CD4-positive, alpha-beta memory T cell (primary cell): ENCODE data around the gene APOA5. TPM values are rescaled to one million over a fixed set of nuclear protein-coding genes. Genes with fewer than 3 reads are reported as not detected.

Experiments
- CTCF ChIA-PET: fragments of 350-600 bp; sonication (Branson Sonifier 250); formaldehyde crosslinking; loops from one replicate; lab custom pipeline; 2021; ENCODE audit warnings: inconsistent platforms; ENCODE audit not compliant: partially characterized antibody; lab: Charles Lee
- POLR2A ChIA-PET: fragments of 350-600 bp; sonication (Branson Sonifier 250); formaldehyde crosslinking; loops from one replicate; lab custom pipeline; 2021; ENCODE audit not compliant: partially characterized antibody; lab: Charles Lee
- DNase-seq, 5 donors: peaks; one replicate each; pipeline versions ENCODE4 v3.0.0 to v3.0.0-alpha.2; 2020 to 2022; ENCODE audit warnings: mixed read lengths in 1 of 5
- H3K27ac ChIP-seq: one replicate; pipeline ENCODE4 v1.7.0; 2013; ENCODE audit warnings: low read depth, low read length
- H3K27me3 ChIP-seq: 2 replicates; pipeline ENCODE4 v1.7.0; 2013; ENCODE audit warnings: mild to moderate bottlenecking, low read length, moderate library complexity; ENCODE audit not compliant: insufficient read depth
- H3K36me3 ChIP-seq: 2 replicates; pipeline ENCODE4 v1.7.0; 2013; ENCODE audit warnings: mild to moderate bottlenecking, low read length, moderate library complexity; ENCODE audit not compliant: insufficient read depth
- H3K4me1 ChIP-seq: 2 replicates; pipeline ENCODE4 v1.7.0; 2013; ENCODE audit warnings: mild to moderate bottlenecking, low read length, moderate library complexity; ENCODE audit not compliant: insufficient read depth
- H3K4me3 ChIP-seq, 2 donors: one replicate each; pipeline ENCODE4 v1.7.0; 2013; ENCODE audit warnings: low read length in 2 of 2, mild to moderate bottlenecking in 1 of 2
- H3K9me3 ChIP-seq, 2 donors: one replicate each; pipeline ENCODE4 v1.7.0; 2013; ENCODE audit warnings: low read length in 2 of 2, control low read depth in 1 of 2; ENCODE audit not compliant: control insufficient read depth in 1 of 2
- H3K27ac Mint-ChIP-seq, 7 donors: one replicate each; pipeline ENCODE4 v1.8.0; 2020 to 2021; ENCODE audit warnings: mixed read lengths in 7 of 7, mild to moderate bottlenecking in 6 of 7, inconsistent platforms in 3 of 7, moderate library complexity in 3 of 7
- H3K27me3 Mint-ChIP-seq, 2 donors: one replicate each; pipeline ENCODE4 v1.8.0; 2020 to 2021; ENCODE audit warnings: mixed read lengths in 2 of 2
- H3K36me3 Mint-ChIP-seq, 2 donors: one replicate each; pipeline ENCODE4 v1.8.0; 2020 to 2021; ENCODE audit warnings: mixed read lengths in 2 of 2, inconsistent platforms in 1 of 2, mild to moderate bottlenecking in 1 of 2
- H3K4me1 Mint-ChIP-seq, 4 donors: one replicate each; pipeline ENCODE4 v1.8.0; 2020 to 2021; ENCODE audit warnings: mixed read lengths in 4 of 4, mild to moderate bottlenecking in 1 of 4
- H3K4me3 Mint-ChIP-seq, 8 donors: one replicate each; pipeline ENCODE4 v1.8.0; 2020 to 2021; ENCODE audit warnings: mixed read lengths in 8 of 8, mild to moderate bottlenecking in 7 of 8, moderate library complexity in 6 of 8, inconsistent platforms in 3 of 8
- H3K9me3 Mint-ChIP-seq, 8 donors: one replicate each; pipeline ENCODE4 v1.8.0; 2020 to 2021; ENCODE audit warnings: mixed read lengths in 8 of 8, mild to moderate bottlenecking in 5 of 8, inconsistent platforms in 3 of 8, moderate library complexity in 1 of 8
- intact Hi-C: fragments of 100-400 bp; cut with micrococcal nuclease; formaldehyde crosslinking; loops from one replicate; pipeline ENCODE4 v1.15.1; 2023
- polyA plus RNA-seq, 2 donors: library from polyadenylated mRNA; unstranded; fragments of 300-500 nt; fragmentation: Illumina TruSeq; gene quantifications; one replicate each; pipeline ENCODE4 v1.2.3, GENCODE V29; 2021
- total RNA-seq, 2 experiments: library from RNA; stranded (reverse); gene quantifications; one replicate each; pipeline ENCODE4 v1.2.3, GENCODE V29; 2021

Gene APOA5
- total and polyA plus RNA-seq, 4 experiments from 2014 or later: not detected

DNA sequence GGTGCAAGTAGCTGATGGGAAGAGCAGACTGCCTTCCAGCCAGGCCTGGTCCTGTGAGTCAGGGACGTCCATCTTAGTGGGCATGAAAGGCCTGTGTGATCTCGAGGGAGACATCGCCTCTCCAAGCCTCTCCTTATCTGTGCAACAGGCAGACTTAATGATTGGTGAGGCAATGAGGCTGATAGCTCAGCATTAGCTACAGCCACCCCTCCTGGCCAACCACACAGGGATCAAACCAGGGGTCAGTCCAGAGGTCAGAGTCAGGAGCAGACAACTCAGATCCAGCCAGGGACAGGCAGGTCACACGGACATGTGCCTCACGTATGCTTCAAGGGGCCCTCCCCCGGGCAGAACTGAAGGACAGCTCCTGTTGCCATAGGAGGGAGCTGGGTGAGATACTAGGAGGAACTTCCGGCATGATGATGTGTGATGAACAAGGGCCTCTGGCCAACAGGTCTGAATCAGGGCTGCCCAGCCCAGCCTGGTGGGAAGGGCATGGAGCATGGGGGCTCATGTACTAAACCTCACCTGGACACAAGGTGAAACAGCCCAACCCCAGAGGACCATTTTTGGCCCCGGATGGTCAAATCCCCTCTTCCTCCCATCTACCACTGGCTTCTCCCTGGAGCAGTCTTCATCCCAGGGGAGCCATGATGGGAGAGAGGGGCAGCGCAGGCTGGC, 35.2 kb upstream of the APOA5 start:
- intact Hi-C loops: no loop called here
- no peaks in the 10 kb centered on the region for H3K27me3 Mint-ChIP-seq
- H3K9me3 Mint-ChIP-seq: no peaks in the 10 kb centered on the region
- H3K36me3 Mint-ChIP-seq: no peaks in the 10 kb centered on the region
- Histone ChIP-seq H3K4me1 (no peaks in the 10 kb centered on the region), H3K27ac (no peak overlapping the region), H3K4me3 (no peak overlapping the region), H3K9me3 (no peaks in the 10 kb centered on the region), H3K27me3 (no peaks in the 10 kb centered on the region), H3K36me3 (no peaks in the 10 kb centered on the region)
- no peak for DNase-seq
- no peak overlapping the region for H3K4me3 Mint-ChIP-seq
- no peaks in the 10 kb centered on the region for H3K4me1 Mint-ChIP-seq
- CTCF ChIA-PET: interaction anchor here (0.8 to 1.0 kb wide), 2 partner anchors 9 to 27 kb away, joined by 3 to 4 read pairs; no protein-coding TSS in a partner anchor
- POLR2A ChIA-PET: no interaction called here
- no peak overlapping the region for H3K27ac Mint-ChIP-seq

GRCh38 chr11:116825854-116826750, 34.4 kb upstream of the APOA5 start:
- H3K27ac ChIP-seq: no peak overlapping the region
- intact Hi-C loops: no loop called here
- no peaks in the 10 kb centered on the region for H3K4me1 Mint-ChIP-seq
- ChIA-PET CTCF (interaction anchor here (0.8 to 1.1 kb wide), 2 partner anchors 28 to 280 kb away, joined by 3 to 4 read pairs; no protein-coding TSS in a partner anchor), POLR2A (no interaction called here)
- no peaks in the 10 kb centered on the region for H3K36me3 ChIP-seq
- no peaks in the 10 kb centered on the region for H3K4me1 ChIP-seq
- H3K9me3 Mint-ChIP-seq: no peaks in the 10 kb centered on the region
- no peaks in the 10 kb centered on the region for H3K9me3 ChIP-seq
- H3K27me3 Mint-ChIP-seq: no peaks in the 10 kb centered on the region
- peak overlapping the region in 1 of 7 donors; percentile 68 for H3K27ac Mint-ChIP-seq
- DNase-seq: no peak
- H3K27me3 ChIP-seq: no peaks in the 10 kb centered on the region
- H3K4me3 Mint-ChIP-seq: no peak overlapping the region
- H3K4me3 ChIP-seq: no peak overlapping the region
- H3K36me3 Mint-ChIP-seq: no peaks in the 10 kb centered on the region

- Mint-ChIP-seq H3K4me3 (no peak overlapping the region), H3K27ac (no peak overlapping the region), H3K9me3 (no peaks in the 10 kb centered on the region), H3K36me3 (no peaks in the 10 kb centered on the region), H3K4me1 (no peaks in the 10 kb centered on the region), H3K27me3 (no peaks in the 10 kb centered on the region)
- H3K4me3 ChIP-seq: no peak overlapping the region
- H3K4me1 ChIP-seq: no peaks in the 10 kb centered on the region
- ChIA-PET CTCF (interaction anchor here (1.1 kb wide), 1 partner anchor 281 kb away, joined by 3 read pairs; no protein-coding TSS in a partner anchor), POLR2A (no interaction called here)
- no peaks in the 10 kb centered on the region for H3K36me3 ChIP-seq
- H3K27ac ChIP-seq: no peak overlapping the region
- DNase-seq: no peak
- no peaks in the 10 kb centered on the region for H3K9me3 ChIP-seq
- intact Hi-C loops: no loop called here
- no peaks in the 10 kb centered on the region for H3K27me3 ChIP-seq
These were observed 33.8 kb upstream of the APOA5 start for GRCh38 chr11:116825434-116825833.

DNA sequence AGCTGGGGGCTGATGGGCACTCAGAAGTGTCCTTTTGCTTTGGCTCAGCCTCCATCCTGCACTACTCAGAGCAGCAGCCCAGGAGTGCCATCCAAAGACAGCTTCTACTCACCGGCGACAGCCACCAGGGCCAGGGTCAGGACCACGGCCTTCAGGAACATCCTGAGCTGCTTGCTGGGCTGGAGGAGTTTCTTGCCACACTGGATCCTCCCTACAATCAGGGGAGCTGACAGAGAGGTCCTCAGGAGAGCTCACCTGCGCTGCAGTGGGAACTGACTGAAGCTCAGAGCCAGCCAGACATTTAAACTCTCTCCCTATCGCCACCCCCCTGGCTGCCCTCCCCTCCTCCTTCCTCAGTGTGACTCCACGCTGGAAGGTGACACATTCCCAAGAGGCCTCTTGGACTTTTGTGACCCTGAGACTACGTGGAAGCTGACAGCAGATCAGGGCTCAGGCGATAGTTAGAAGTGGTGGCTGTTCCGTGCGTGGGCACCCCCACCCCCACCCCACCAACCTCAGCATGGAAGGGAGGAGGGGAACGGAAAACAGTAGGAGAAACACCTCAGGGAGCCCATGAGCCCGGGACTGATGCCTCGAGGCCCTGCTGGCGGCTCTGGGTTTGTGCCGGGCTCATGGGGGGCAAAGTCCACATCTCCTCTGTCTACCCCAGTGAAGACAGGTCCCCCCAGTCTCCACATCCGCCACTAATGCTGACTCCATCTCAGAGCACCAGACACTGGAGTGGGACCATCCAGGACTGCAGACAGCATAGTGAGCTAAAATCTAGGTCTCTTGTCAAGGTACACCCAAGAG, 31.6 kb upstream of the APOA5 start, which contains the start of gene APOA4:
Gene APOA4 (minus strand): TSS at position 274 of the 813 bp plus-strand sequence. CDS start 113 bp downstream, at position 161.
- Mint-ChIP-seq H3K4me1 (no peaks in the 10 kb centered on the region), H3K4me3 (no peak within 1 kb of the TSS), H3K9me3 (no peaks in the 10 kb centered on the region), H3K36me3 (no peaks in the 10 kb centered on the region), H3K27me3 (no peaks in the 10 kb centered on the region), H3K27ac (no peak within 1 kb of the TSS)
- ChIA-PET POLR2A (interaction anchor here (0.7 kb wide), 1 partner anchor 67 kb away, joined by 3 read pairs; no protein-coding TSS in a partner anchor), CTCF (interaction anchor here (1.3 to 1.5 kb wide), 2 partner anchors 11 to 13 kb away, joined by 3 to 7 read pairs; no protein-coding TSS in a partner anchor)
- no peaks in the 10 kb centered on the region for H3K4me1 ChIP-seq
- no peak for DNase-seq
- H3K9me3 ChIP-seq: no peaks in the 10 kb centered on the region
- intact Hi-C loops: no loop called here
- H3K27me3 ChIP-seq: no peaks in the 10 kb centered on the region
- H3K4me3 ChIP-seq: no peak within 1 kb of the TSS
- H3K36me3 ChIP-seq: no peaks in the 10 kb centered on the region
- no peak within 1 kb of the TSS for H3K27ac ChIP-seq

- ChIA-PET POLR2A (interaction anchor here (0.7 to 1.7 kb wide), 2 partner anchors 13 to 66 kb away, joined by 3 read pairs; no protein-coding TSS in a partner anchor), CTCF (interaction anchor here (1.3 to 1.5 kb wide), 2 partner anchors 11 to 13 kb away, joined by 3 to 7 read pairs; no protein-coding TSS in a partner anchor)
- Histone ChIP-seq H3K4me1 (no peaks in the 10 kb centered on the region), H3K9me3 (no peaks in the 10 kb centered on the region), H3K36me3 (no peaks in the 10 kb centered on the region), H3K27ac (no peak overlapping the region), H3K4me3 (no peak overlapping the region), H3K27me3 (no peaks in the 10 kb centered on the region)
- Mint-ChIP-seq H3K4me3 (no peak overlapping the region), H3K4me1 (no peaks in the 10 kb centered on the region), H3K36me3 (no peaks in the 10 kb centered on the region), H3K9me3 (no peaks in the 10 kb centered on the region), H3K27me3 (no peaks in the 10 kb centered on the region), H3K27ac (no peak overlapping the region)
- intact Hi-C loops: no loop called here
- no peak for DNase-seq
These were observed 30.9 kb upstream of the APOA5 start for GRCh38 chr11:116822575-116822974.

DNA sequence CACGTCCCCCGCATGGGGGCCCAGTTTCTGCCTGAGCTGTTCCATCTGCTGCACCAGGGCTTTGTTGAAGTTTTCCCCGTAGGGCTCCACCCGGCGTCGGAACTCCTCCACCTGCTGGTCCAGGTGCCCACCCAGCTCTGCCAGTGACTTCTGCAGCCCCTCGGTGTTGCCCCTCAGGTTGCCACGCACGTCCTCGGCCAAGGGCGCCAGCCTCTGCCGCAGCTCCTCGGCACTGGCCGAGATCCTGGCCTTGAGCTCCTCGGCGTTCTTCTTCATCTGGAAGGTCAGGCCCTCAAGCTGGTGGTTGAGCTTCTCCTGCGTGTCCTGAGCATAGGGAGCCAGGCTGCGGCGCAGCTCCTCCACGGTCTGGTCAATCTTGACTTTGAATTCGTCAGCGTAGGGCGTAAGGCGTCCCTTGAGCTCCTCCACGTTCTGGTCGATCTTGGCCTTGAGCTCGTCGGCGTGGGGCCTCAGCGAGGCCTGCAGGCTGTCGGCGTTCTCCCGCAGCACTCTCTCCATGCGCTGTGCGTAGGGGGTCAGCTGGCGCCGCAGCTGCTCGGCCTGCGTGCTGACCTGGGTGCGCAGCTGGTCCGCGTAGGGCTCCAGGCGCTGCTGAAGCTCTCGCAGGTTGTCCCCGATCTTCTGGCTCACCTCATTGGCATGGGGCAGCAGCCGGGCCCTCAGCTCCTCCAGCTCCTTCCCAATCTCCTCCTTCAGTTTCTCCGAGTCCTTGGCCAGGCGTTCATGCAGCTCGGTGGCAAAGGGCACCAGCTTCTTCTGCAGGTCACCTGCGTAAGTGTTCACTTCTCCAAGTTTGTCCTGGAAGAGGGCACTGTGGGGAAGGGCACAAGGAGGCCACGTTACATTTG, 29.6 kb upstream of the APOA5 start:
- no peak overlapping the region for H3K4me3 Mint-ChIP-seq
- H3K36me3 ChIP-seq: no peaks in the 10 kb centered on the region
- no peaks in the 10 kb centered on the region for H3K4me1 Mint-ChIP-seq
- H3K27me3 ChIP-seq: no peaks in the 10 kb centered on the region
- H3K4me1 ChIP-seq: no peaks in the 10 kb centered on the region
- no peaks in the 10 kb centered on the region for H3K36me3 Mint-ChIP-seq
- peak overlapping the region in 1 of 7 donors; percentile 1 for H3K27ac Mint-ChIP-seq
- no peaks in the 10 kb centered on the region for H3K9me3 ChIP-seq
- H3K27me3 Mint-ChIP-seq: no peaks in the 10 kb centered on the region
- DNase-seq: no peak
- H3K27ac ChIP-seq: no peak overlapping the region
- H3K9me3 Mint-ChIP-seq: no peaks in the 10 kb centered on the region
- ChIA-PET POLR2A (interaction anchor here (1.7 kb wide), 1 partner anchor 15 kb away, joined by 3 read pairs; no protein-coding TSS in a partner anchor), CTCF (interaction anchor here (1.8 kb wide), 1 partner anchor 16 kb away, joined by 10 read pairs; the partner anchor contains the start of gene APOA1)
- intact Hi-C loops: no loop called here
- no peak overlapping the region for H3K4me3 ChIP-seq
